Measurements from ENCODE around the gene TPP1.

The TPP1 gene

DNA sequence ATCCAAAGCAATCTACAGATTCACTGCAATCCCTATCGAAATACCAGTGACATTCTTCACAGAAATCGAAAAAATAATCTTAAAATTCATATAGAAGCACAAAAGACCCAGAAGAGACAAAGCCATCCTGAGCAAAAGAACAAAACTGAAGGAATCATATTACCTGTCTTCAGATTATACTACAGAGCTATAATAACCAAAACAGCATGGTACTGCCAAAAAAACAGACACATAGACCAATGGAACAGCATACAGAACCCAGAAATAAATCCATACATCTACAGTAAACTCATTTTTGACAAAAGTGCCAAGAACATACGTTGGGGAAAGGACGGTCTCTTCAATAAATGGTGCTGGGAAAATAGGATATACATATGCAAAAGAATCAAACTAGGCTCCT, 34.7 kb downstream of the TPP1 start:
- no peak overlapping the region for H3K9ac ChIP-seq (ENCODE audit: low read length)
- H3K4me2 ChIP-seq (ENCODE audit: low read length, poor library complexity, severe bottlenecking), result no peak overlapping the region
- H2AK5ac ChIP-seq (ENCODE audit: low read length, severe bottlenecking), result no peak overlapping the region
- H3K9me3 ChIP-seq (ENCODE audit: control insufficient read depth, low read length), result peaks cover 17% of the 10 kb centered on the region
- H3K27ac ChIP-seq (ENCODE audit: low read length, poor library complexity, severe bottlenecking), result no peak overlapping the region
- no peak overlapping the region for H2AFZ ChIP-seq (ENCODE audit: low read depth, low read length)
- no peak overlapping the region for H3K4ac ChIP-seq (ENCODE audit: low read depth in 1 of 2, low read length in 2 of 2)
- DNase-seq, result no peak
- no peak overlapping the region for H2BK12ac ChIP-seq (ENCODE audit: low read length in 2 of 2)
- H2BK15ac ChIP-seq (ENCODE audit: low read depth, poor library complexity, severe bottlenecking), result no peak overlapping the region
- WGBS, result 92% methylated on average over 3 of the region's 4 CpGs
- no peaks in the 10 kb centered on the region for H3K27me3 ChIP-seq (ENCODE audit: control insufficient read depth in 1 of 2, insufficient read depth in 1 of 2, low read length in 2 of 2)
- no peak overlapping the region for H4K91ac ChIP-seq (ENCODE audit: low read length)
- peaks cover 9% of the 10 kb centered on the region for H3K79me1 ChIP-seq (replicated peaks; ENCODE audit: low read length, poor library complexity, severe bottlenecking)
- H3K14ac ChIP-seq (ENCODE audit: low read length in 2 of 2), result no peak overlapping the region
- H3K36me3 ChIP-seq (ENCODE audit: control insufficient read depth in 1 of 2, insufficient read depth in 2 of 2, low read depth in 1 of 2, low read length in 2 of 2), result peaks cover 7 to 17% of the 10 kb centered on the region in 2 experiments
- H2BK120ac ChIP-seq (ENCODE audit: low read depth, low read length), result no peak overlapping the region
- no peak overlapping the region for H3K4me3 ChIP-seq (ENCODE audit: insufficient read depth in 1 of 2, low read depth in 1 of 2, low read length in 2 of 2)
- no peak overlapping the region for H3K18ac ChIP-seq (ENCODE audit: low read depth in 1 of 2, low read length in 2 of 2)
- H3K23ac ChIP-seq (ENCODE audit: low read length in 2 of 2), result no peak overlapping the region
- peaks cover 11% of the 10 kb centered on the region for H3K4me1 ChIP-seq (ENCODE audit: control insufficient read depth, insufficient read depth, low read depth, low read length)
- no peak overlapping the region for H4K8ac ChIP-seq (ENCODE audit: low read length)
- H2BK5ac ChIP-seq (ENCODE audit: low read depth, low read length, poor library complexity, severe bottlenecking), result no peak overlapping the region

- Histone ChIP-seq H3K14ac (ENCODE audit: low read length in 2 of 2) (no peak overlapping the region), H2AFZ (ENCODE audit: low read depth, low read length) (no peak overlapping the region), H3K18ac (ENCODE audit: low read depth in 1 of 2, low read length in 2 of 2) (no peak overlapping the region), H3K4me1 (ENCODE audit: control insufficient read depth, insufficient read depth, low read depth, low read length) (peaks cover 11% of the 10 kb centered on the region), H2BK120ac (ENCODE audit: low read depth, low read length) (no peak overlapping the region), H3K27me3 (ENCODE audit: control insufficient read depth in 1 of 2, insufficient read depth in 1 of 2, low read length in 2 of 2) (no peaks in the 10 kb centered on the region), H2BK15ac (ENCODE audit: low read depth, poor library complexity, severe bottlenecking) (no peak overlapping the region), H2AK5ac (ENCODE audit: low read length, severe bottlenecking) (no peak overlapping the region), H4K8ac (ENCODE audit: low read length) (no peak overlapping the region), H3K36me3 (ENCODE audit: control insufficient read depth in 1 of 2, insufficient read depth in 2 of 2, low read depth in 1 of 2, low read length in 2 of 2) (peaks cover 8 to 18% of the 10 kb centered on the region in 2 experiments), H2BK12ac (ENCODE audit: low read length in 2 of 2) (no peak overlapping the region), H3K27ac (ENCODE audit: low read length, poor library complexity, severe bottlenecking) (no peak overlapping the region), H3K23ac (ENCODE audit: low read length in 2 of 2) (no peak overlapping the region), H3K9me3 (ENCODE audit: control insufficient read depth, low read length) (peaks cover 17% of the 10 kb centered on the region), H3K4ac (ENCODE audit: low read depth in 1 of 2, low read length in 2 of 2) (no peak overlapping the region), H3K4me2 (ENCODE audit: low read length, poor library complexity, severe bottlenecking) (no peak overlapping the region), H2BK5ac (ENCODE audit: low read depth, low read length, poor library complexity, severe bottlenecking) (no peak overlapping the region), H3K9ac (ENCODE audit: low read length) (no peak overlapping the region), H3K4me3 (ENCODE audit: insufficient read depth in 1 of 2, low read depth in 1 of 2, low read length in 2 of 2) (no peak overlapping the region), H3K79me1 (replicated peaks; ENCODE audit: low read length, poor library complexity, severe bottlenecking) (peaks cover 10% of the 10 kb centered on the region), H4K91ac (ENCODE audit: low read length) (no peak overlapping the region)
- no peak for DNase-seq
- WGBS, result 100% methylated on average over 1 of the region's 1 CpG
Observed at GRCh38 chr11:6583584-6583983, 35.6 kb downstream of the TPP1 start.

GRCh38 chr11:6579681-6580080, 39.5 kb downstream of the TPP1 start:
- Histone ChIP-seq H4K8ac (ENCODE audit: low read length) (no peak overlapping the region), H3K23ac (ENCODE audit: low read length in 2 of 2) (no peak overlapping the region), H3K14ac (ENCODE audit: low read length in 2 of 2) (no peak overlapping the region), H3K4me3 (ENCODE audit: insufficient read depth in 1 of 2, low read depth in 1 of 2, low read length in 2 of 2) (no peak overlapping the region), H4K91ac (ENCODE audit: low read length) (no peak overlapping the region), H2AFZ (ENCODE audit: low read depth, low read length) (no peak overlapping the region), H3K4me2 (ENCODE audit: low read length, poor library complexity, severe bottlenecking) (no peak overlapping the region), H3K36me3 (ENCODE audit: control insufficient read depth in 1 of 2, insufficient read depth in 2 of 2, low read depth in 1 of 2, low read length in 2 of 2) (peaks cover 8 to 14% of the 10 kb centered on the region in 2 experiments), H2AK5ac (ENCODE audit: low read length, severe bottlenecking) (no peak overlapping the region), H3K79me1 (replicated peaks; ENCODE audit: low read length, poor library complexity, severe bottlenecking) (peaks cover 6% of the 10 kb centered on the region), H2BK120ac (ENCODE audit: low read depth, low read length) (no peak overlapping the region), H3K4ac (ENCODE audit: low read depth in 1 of 2, low read length in 2 of 2) (no peak overlapping the region), H2BK12ac (ENCODE audit: low read length in 2 of 2) (no peak overlapping the region), H2BK15ac (ENCODE audit: low read depth, poor library complexity, severe bottlenecking) (no peak overlapping the region), H3K4me1 (ENCODE audit: control insufficient read depth, insufficient read depth, low read depth, low read length) (peaks cover 5% of the 10 kb centered on the region), H3K9me3 (ENCODE audit: control insufficient read depth, low read length) (peaks cover 14% of the 10 kb centered on the region), H3K27me3 (ENCODE audit: control insufficient read depth in 1 of 2, insufficient read depth in 1 of 2, low read length in 2 of 2) (no peaks in the 10 kb centered on the region), H2BK5ac (ENCODE audit: low read depth, low read length, poor library complexity, severe bottlenecking) (no peak overlapping the region), H3K9ac (ENCODE audit: low read length) (no peak overlapping the region), H3K18ac (ENCODE audit: low read depth in 1 of 2, low read length in 2 of 2) (no peak overlapping the region), H3K27ac (ENCODE audit: low read length, poor library complexity, severe bottlenecking) (no peak overlapping the region)
- WGBS, result 96% methylated on average over 2 of the region's 2 CpGs
- no peak for DNase-seq

DNA sequence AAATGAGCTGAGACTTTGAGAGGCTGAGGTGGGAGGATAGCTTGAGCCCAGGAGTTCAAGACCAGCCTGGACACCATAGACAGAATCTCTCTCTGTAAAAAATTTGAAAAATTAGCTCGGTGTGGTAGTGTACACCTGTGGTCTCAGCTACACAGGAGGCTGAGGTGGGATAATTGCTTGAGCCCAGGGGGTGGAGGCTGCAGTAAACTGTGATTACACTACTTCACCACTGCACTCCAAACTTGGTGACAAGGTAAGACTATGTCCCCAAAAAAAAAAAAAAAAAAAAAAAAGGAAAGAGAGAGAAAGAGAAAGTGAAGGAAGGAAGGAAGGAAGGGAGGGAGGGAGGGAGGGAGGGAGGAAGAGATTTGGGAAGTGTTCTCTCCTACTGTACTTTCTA, 41.1 kb downstream of the TPP1 start:
- WGBS, result no CpG with 5 or more reads among the region's 1 CpG
- Histone ChIP-seq H3K4me3 (ENCODE audit: insufficient read depth in 1 of 2, low read depth in 1 of 2, low read length in 2 of 2) (no peak overlapping the region), H3K4me2 (ENCODE audit: low read length, poor library complexity, severe bottlenecking) (no peak overlapping the region), H3K9me3 (ENCODE audit: control insufficient read depth, low read length) (no peaks in the 10 kb centered on the region), H3K36me3 (ENCODE audit: control insufficient read depth in 1 of 2, insufficient read depth in 2 of 2, low read depth in 1 of 2, low read length in 2 of 2) (peaks cover 8 to 14% of the 10 kb centered on the region in 2 experiments), H2BK12ac (ENCODE audit: low read length in 2 of 2) (no peak overlapping the region), H4K91ac (ENCODE audit: low read length) (no peak overlapping the region), H3K4ac (ENCODE audit: low read depth in 1 of 2, low read length in 2 of 2) (no peak overlapping the region), H3K18ac (ENCODE audit: low read depth in 1 of 2, low read length in 2 of 2) (no peak overlapping the region), H4K8ac (ENCODE audit: low read length) (no peak overlapping the region), H3K14ac (ENCODE audit: low read length in 2 of 2) (no peak overlapping the region), H3K27ac (ENCODE audit: low read length, poor library complexity, severe bottlenecking) (no peak overlapping the region), H3K4me1 (ENCODE audit: control insufficient read depth, insufficient read depth, low read depth, low read length) (peaks cover 5% of the 10 kb centered on the region), H2AFZ (ENCODE audit: low read depth, low read length) (no peak overlapping the region), H3K23ac (ENCODE audit: low read length in 2 of 2) (no peak overlapping the region), H2BK15ac (ENCODE audit: low read depth, poor library complexity, severe bottlenecking) (no peak overlapping the region), H2BK5ac (ENCODE audit: low read depth, low read length, poor library complexity, severe bottlenecking) (no peak overlapping the region), H2AK5ac (ENCODE audit: low read length, severe bottlenecking) (no peak overlapping the region), H3K9ac (ENCODE audit: low read length) (no peak overlapping the region), H3K79me1 (replicated peaks; ENCODE audit: low read length, poor library complexity, severe bottlenecking) (peaks cover 6% of the 10 kb centered on the region), H3K27me3 (ENCODE audit: control insufficient read depth in 1 of 2, insufficient read depth in 1 of 2, low read length in 2 of 2) (no peaks in the 10 kb centered on the region), H2BK120ac (ENCODE audit: low read depth, low read length) (no peak overlapping the region)
- no peak for DNase-seq
